Lung (tissue), 12 donors: ENCODE results near the gene TMEM30A. TPM values are rescaled to one million over a fixed set of nuclear protein-coding genes. Genes with fewer than 3 reads are reported as not detected.

ENCODE experiments used
- ATAC-seq: fragments of 200-7000 bp; cut with Tn5 transposase; one replicate; pipeline ENCODE4 v1.9.1; 2020; ENCODE audit warnings: moderate number of reproducible peaks; ENCODE audit not compliant: insufficient read depth, low FRiP score
- DNase-seq, 3 donors: peaks; one replicate each; pipeline ENCODE4 v3.0.0-alpha.2; 2013 to 2017
- H3K27ac ChIP-seq, 2 donors: one replicate each; pipeline ENCODE4 v1.5.1; 2013; ENCODE audit warnings: mild to moderate bottlenecking in 2 of 2, moderate library complexity in 2 of 2, control low read depth in 1 of 2, inconsistent platforms in 1 of 2, low read depth in 1 of 2, low read length in 1 of 2
- H3K27me3 ChIP-seq, 3 donors: one replicate each; pipeline ENCODE4 v1.5.1; 2013; ENCODE audit warnings: low read length in 2 of 3; ENCODE audit not compliant: control insufficient read depth in 3 of 3, insufficient read depth in 3 of 3
- H3K36me3 ChIP-seq, 4 donors: one replicate each; pipeline ENCODE4 v1.5.1; 2013; ENCODE audit warnings: low read length in 4 of 4, mild to moderate bottlenecking in 1 of 4, moderate library complexity in 1 of 4; ENCODE audit not compliant: control insufficient read depth in 4 of 4, insufficient read depth in 4 of 4
- H3K4me1 ChIP-seq, 5 donors: one replicate each; pipeline ENCODE4 v1.5.1; 2013; ENCODE audit warnings: low read length in 5 of 5, mild to moderate bottlenecking in 2 of 5, moderate library complexity in 1 of 5; ENCODE audit not compliant: control insufficient read depth in 5 of 5, insufficient read depth in 5 of 5
- H3K4me3 ChIP-seq: one replicate; pipeline ENCODE4 v1.5.1; 2013; ENCODE audit warnings: mild to moderate bottlenecking, control low read depth, moderate library complexity
- H3K9ac ChIP-seq, 2 donors: one replicate each; pipeline ENCODE4 v1.5.1; 2013; ENCODE audit warnings: low read length in 2 of 2, control low read depth in 1 of 2; ENCODE audit not compliant: insufficient read depth in 1 of 2
- H3K9me3 ChIP-seq, 4 donors: one replicate each; pipeline ENCODE4 v1.5.1; 2013; ENCODE audit warnings: low read length in 3 of 4, mild to moderate bottlenecking in 1 of 4, moderate library complexity in 1 of 4; ENCODE audit not compliant: control insufficient read depth in 4 of 4, insufficient read depth in 3 of 4
- WGBS, 2 donors: extraction: QIAGEN DNeasy Blood & Tissue Kit; methylation state at CpG; one replicate each; pipeline ENCODE4 v1.1.7; 2013; 5-methylcytosine and 5-hydroxymethylcytosine counted together
- polyA plus RNA-seq, 2 donors: library from polyadenylated mRNA; stranded (reverse); fragments of 200-250 nt; gene quantifications; one replicate each; pipeline ENCODE4 v1.2.1, GENCODE V29; 2013
- total RNA-seq, 2 donors: library from RNA; depleted of rRNA in 1 of 2; stranded (reverse); fragments of >200 nt in 1 of 2; gene quantifications; one replicate each; pipeline ENCODE4 v1.2.1, GENCODE V29; 2014 to 2021
- TF ChIP-seq, protein P1 (sequence below): IDR thresholded peaks from 2 replicates; pipeline ENCODE4 v1.5.1; 2012; ENCODE audit warnings: mild to moderate bottlenecking; ENCODE audit errors: control extremely low read depth, extremely low read depth
- donor health status: control.
- donor health status: control.
- donor health status: Bipolar disorder and iron deficiency.
- donor health status: healthy.
- donor health status: DM: yes; HTN: yes; CAD: no.

Gene TMEM30A
- total and polyA plus RNA-seq, 4 donors: 46.4 to 164 (median 99.4) TPM

DNA sequence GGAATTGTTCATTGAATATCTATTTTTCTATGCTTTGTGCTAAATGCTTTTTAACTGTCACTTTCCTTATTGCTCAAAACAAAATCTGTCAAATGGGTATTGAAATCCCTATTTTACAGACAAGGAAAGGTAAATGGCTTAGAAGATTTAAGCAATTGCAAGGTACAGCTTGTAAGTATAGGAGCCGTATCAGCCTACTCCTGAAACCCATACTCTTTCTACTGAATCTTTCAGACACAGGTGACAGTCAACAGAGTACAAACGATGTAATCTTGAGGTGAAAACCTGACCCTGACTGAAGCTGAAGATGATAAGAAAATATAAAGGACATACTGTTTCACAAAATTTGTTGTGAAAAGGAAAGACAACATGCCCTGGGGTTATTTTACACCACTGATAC, 34.0 kb downstream of the TMEM30A start:
- Histone ChIP-seq H3K4me3 (no peak overlapping the region), H3K9ac (no peak overlapping the region), H3K36me3 (peaks cover 2 to 13% (median 6%) of the 10 kb centered on the region in 4 donors), H3K4me1 (no peaks in the 10 kb centered on the region), H3K27ac (no peak overlapping the region), H3K27me3 (peaks cover 0 to 6% (median 3%) of the 10 kb centered on the region in 3 donors), H3K9me3 (no peaks in the 10 kb centered on the region)
- DNase-seq (no peak), ATAC-seq (no peak)
- 84 to 95% methylated on average over 2 of the region's 2 CpGs for WGBS, 2 donors
- TF ChIP-seq, protein P1, sequence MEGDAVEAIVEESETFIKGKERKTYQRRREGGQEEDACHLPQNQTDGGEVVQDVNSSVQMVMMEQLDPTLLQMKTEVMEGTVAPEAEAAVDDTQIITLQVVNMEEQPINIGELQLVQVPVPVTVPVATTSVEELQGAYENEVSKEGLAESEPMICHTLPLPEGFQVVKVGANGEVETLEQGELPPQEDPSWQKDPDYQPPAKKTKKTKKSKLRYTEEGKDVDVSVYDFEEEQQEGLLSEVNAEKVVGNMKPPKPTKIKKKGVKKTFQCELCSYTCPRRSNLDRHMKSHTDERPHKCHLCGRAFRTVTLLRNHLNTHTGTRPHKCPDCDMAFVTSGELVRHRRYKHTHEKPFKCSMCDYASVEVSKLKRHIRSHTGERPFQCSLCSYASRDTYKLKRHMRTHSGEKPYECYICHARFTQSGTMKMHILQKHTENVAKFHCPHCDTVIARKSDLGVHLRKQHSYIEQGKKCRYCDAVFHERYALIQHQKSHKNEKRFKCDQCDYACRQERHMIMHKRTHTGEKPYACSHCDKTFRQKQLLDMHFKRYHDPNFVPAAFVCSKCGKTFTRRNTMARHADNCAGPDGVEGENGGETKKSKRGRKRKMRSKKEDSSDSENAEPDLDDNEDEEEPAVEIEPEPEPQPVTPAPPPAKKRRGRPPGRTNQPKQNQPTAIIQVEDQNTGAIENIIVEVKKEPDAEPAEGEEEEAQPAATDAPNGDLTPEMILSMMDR: no peak

GRCh38 chr6:75249837-75250236, 34.8 kb downstream of the TMEM30A start:
- no peak overlapping the region for H3K4me3 ChIP-seq
- no peaks in the 10 kb centered on the region for H3K4me1 ChIP-seq
- ATAC-seq (no peak), DNase-seq (no peak)
- H3K9me3 ChIP-seq: no peaks in the 10 kb centered on the region
- peaks cover 0 to 7% (median 3%) of the 10 kb centered on the region in 3 donors for H3K27me3 ChIP-seq
- peaks cover 0 to 9% (median 4%) of the 10 kb centered on the region in 4 donors for H3K36me3 ChIP-seq
- no peak overlapping the region for H3K9ac ChIP-seq
- TF ChIP-seq, protein P1: no peak
- no peak overlapping the region for H3K27ac ChIP-seq

- no peak overlapping the region for H3K9ac ChIP-seq
- 53 to 67% methylated on average over 2 of the region's 2 CpGs for WGBS, 2 donors
Observed at GRCh38 chr6:75246386-75246785, 38.2 kb downstream of the TMEM30A start.

More at GRCh38 chr6:75246386-75246785, 38.2 kb downstream of the TMEM30A start:
- TF ChIP-seq, protein P1: no peak
- DNase-seq (no peak), ATAC-seq (no peak)
- H3K27me3 ChIP-seq: peaks cover 0 to 7% (median 3%) of the 10 kb centered on the region in 3 donors
- H3K27ac ChIP-seq: no peak overlapping the region
- H3K9me3 ChIP-seq: no peaks in the 10 kb centered on the region
- no peaks in the 10 kb centered on the region for H3K36me3 ChIP-seq
- no peak overlapping the region for H3K4me3 ChIP-seq
- peaks cover 0 to 12% (median 3%) of the 10 kb centered on the region in 5 donors for H3K4me1 ChIP-seq
